ENCODE results near the gene ILRUN. TPM values are rescaled to one million over a fixed set of nuclear protein-coding genes. Genes with fewer than 3 reads are reported as not detected.
A peak's percentile ranks its signal among the peaks of the same experiment; 100 is the strongest.

The ILRUN gene
- total and polyA plus RNA-seq, 9 of the 15 experiments (the other 6 are each of a cell fraction or from before 2014, with no cell fraction given) = 24.9 to 78.9 (median 53.4) TPM

DNA sequence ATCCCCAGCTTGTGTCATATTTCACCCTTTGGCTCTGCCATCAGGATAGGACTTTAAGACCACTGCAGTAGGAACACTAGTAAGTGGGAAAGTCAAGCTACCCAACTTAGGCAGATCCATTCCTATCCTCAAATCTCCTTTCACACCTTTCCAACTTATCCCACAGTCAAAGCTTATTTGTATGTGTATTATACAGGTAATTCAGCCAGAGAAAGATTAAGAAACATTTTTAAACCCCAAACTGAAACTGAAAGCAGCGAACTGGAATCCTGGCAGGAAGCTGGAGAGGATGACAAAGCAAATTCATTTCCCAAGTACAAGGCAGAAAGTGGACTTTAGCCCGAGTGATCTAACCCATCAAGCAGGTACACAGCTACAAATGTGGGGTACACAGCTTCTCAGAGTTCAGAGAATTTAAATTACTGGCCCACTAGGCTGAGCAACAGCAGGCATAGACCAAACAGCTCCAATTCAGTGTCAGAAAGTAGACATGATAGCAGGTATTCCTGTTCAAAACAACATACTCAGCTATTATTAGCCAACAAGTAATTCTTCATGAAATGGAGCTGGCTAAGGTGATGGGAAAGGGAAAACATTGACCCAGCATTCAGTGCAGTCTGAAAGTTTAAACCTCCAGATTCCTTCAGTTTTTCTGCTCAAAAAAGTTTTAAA, 39.1 kb downstream of the ILRUN start (continued):
- TF ChIP-seq, protein P1, sequence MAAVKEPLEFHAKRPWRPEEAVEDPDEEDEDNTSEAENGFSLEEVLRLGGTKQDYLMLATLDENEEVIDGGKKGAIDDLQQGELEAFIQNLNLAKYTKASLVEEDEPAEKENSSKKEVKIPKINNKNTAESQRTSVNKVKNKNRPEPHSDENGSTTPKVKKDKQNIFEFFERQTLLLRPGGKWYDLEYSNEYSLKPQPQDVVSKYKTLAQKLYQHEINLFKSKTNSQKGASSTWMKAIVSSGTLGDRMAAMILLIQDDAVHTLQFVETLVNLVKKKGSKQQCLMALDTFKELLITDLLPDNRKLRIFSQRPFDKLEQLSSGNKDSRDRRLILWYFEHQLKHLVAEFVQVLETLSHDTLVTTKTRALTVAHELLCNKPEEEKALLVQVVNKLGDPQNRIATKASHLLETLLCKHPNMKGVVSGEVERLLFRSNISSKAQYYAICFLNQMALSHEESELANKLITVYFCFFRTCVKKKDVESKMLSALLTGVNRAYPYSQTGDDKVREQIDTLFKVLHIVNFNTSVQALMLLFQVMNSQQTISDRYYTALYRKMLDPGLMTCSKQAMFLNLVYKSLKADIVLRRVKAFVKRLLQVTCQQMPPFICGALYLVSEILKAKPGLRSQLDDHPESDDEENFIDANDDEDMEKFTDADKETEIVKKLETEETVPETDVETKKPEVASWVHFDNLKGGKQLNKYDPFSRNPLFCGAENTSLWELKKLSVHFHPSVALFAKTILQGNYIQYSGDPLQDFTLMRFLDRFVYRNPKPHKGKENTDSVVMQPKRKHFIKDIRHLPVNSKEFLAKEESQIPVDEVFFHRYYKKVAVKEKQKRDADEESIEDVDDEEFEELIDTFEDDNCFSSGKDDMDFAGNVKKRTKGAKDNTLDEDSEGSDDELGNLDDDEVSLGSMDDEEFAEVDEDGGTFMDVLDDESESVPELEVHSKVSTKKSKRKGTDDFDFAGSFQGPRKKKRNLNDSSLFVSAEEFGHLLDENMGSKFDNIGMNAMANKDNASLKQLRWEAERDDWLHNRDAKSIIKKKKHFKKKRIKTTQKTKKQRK (IDR thresholded peaks at IDR 0.05; ENCODE audit: borderline replicate concordance, low read depth, low read length) = no peak
- TF ChIP-seq ARID2 (IDR thresholded peaks at IDR 0.05) (no peak), SAP30 (IDR thresholded peaks at IDR 0.05; ENCODE audit: borderline replicate concordance, insufficient read depth, low read depth, low read length, poor library complexity, severe bottlenecking) (no peak), NR2C1 (IDR thresholded peaks at IDR 0.05) (no peak), NR2C1 (tag; IDR thresholded peaks at IDR 0.05) (0 out of 2 replicates have a peak, but pooled peaks have one; percentile 9), MAFF (IDR thresholded peaks at IDR 0.05; ENCODE audit: low read length) (peak; percentile 90), CCAR2 (IDR thresholded peaks at IDR 0.05; ENCODE audit: low read depth, low read length) (no peak), L3MBTL2 (IDR thresholded peaks at IDR 0.05) (no peak), GTF2F1 (IDR thresholded peaks at IDR 0.05; ENCODE audit: low read depth, low read length) (no peak), TAF9B (IDR thresholded peaks at IDR 0.05; ENCODE audit: partially characterized antibody) (peak; percentile 65), ZNF780A (CRISPR knock-in tag; IDR thresholded peaks at IDR 0.05) (no peak), SMAD3 (CRISPR knock-in tag; conservative IDR thresholded peaks at IDR 0.05) (no peak), MBD2 (IDR thresholded peaks at IDR 0.05; ENCODE audit: borderline replicate concordance, low read depth) (no peak), ETS2 (tag; IDR thresholded peaks at IDR 0.05; ENCODE audit: borderline replicate concordance, poor library complexity, severe bottlenecking) (no peak), ZNF445 (CRISPR knock-in tag; IDR thresholded peaks at IDR 0.05; ENCODE audit: low read depth) (no peak), ZSCAN32 (CRISPR knock-in tag; IDR thresholded peaks at IDR 0.05) (no peak), ZNF696 (CRISPR knock-in tag; conservative IDR thresholded peaks at IDR 0.05) (no peak), JUN (IDR thresholded peaks at IDR 0.05; ENCODE audit: borderline replicate concordance, low read depth, low read length) (no peak), JUN (CRISPR knock-in tag; IDR thresholded peaks at IDR 0.05; ENCODE audit: borderline replicate concordance) (no peak), MAFK (IDR thresholded peaks at IDR 0.05; ENCODE audit: low read length) (peak; percentile 87), NFRKB (IDR thresholded peaks at IDR 0.05; ENCODE audit: low read depth) (0 out of 2 replicates have a peak, but pooled peaks have one; percentile 53), NFATC3 (IDR thresholded peaks at IDR 0.05) (no peak)
- TF ChIP-seq, protein P2, sequence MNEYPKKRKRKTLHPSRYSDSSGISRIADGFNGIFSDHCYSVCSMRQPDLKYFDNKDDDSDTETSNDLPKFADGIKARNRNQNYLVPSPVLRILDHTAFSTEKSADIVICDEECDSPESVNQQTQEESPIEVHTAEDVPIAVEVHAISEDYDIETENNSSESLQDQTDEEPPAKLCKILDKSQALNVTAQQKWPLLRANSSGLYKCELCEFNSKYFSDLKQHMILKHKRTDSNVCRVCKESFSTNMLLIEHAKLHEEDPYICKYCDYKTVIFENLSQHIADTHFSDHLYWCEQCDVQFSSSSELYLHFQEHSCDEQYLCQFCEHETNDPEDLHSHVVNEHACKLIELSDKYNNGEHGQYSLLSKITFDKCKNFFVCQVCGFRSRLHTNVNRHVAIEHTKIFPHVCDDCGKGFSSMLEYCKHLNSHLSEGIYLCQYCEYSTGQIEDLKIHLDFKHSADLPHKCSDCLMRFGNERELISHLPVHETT (CRISPR knock-in tag; conservative IDR thresholded peaks at IDR 0.05 in 1 of 2, IDR thresholded peaks at IDR 0.05 in 1 of 2) = no peak

Data from K562 (cell line).